ENCODE results near the gene LINGO4.

- TF ChIP-seq CTCF (conservative IDR thresholded peaks at IDR 0.05; ENCODE audit: low read depth, low read length) = no peak
- TF ChIP-seq EZH2 (IDR thresholded peaks at IDR 0.05; ENCODE audit: borderline replicate concordance, low read depth, low read length, poor library complexity, severe bottlenecking) = no peak
These were observed 40.9 kb upstream of the LINGO4 start for GRCh38 chr1:151846062-151846568.
